IMR-90 (cell line): Measurements from ENCODE around the gene STOX2. TPM values are rescaled to one million over a fixed set of nuclear protein-coding genes. Genes with fewer than 3 reads are reported as not detected.

ENCODE experiments used
- ATAC-seq: fragments of 200-7000 bp; cut with Tn5 transposase; 2 replicates; pipeline ENCODE4 v1.9.1; 2020; ENCODE audit warnings: low read depth, mild to moderate bottlenecking, moderate library complexity
- BruUV-seq: library from RNA; stranded (reverse); fragments of 400-500 nt; replicated peaks from 2 replicates; lab custom pipeline; 2021; lab: Mats Ljungman, UMichigan
- CTCF ChIA-PET: fragments of 300-600 bp; formaldehyde crosslinking; extraction: SDS; loops from one replicate; lab custom pipeline; 2021; ENCODE audit warnings: antibody characterized with exemption; lab: Yijun Ruan, JAX
- POLR2A ChIA-PET: fragments of 300-600 bp; sonication (Branson Sonifier 250); formaldehyde crosslinking; loops from one replicate; lab custom pipeline; 2022; ENCODE audit warnings: antibody characterized with exemption; ENCODE audit not compliant: unreplicated experiment; lab: Charles Lee
- DNase-seq: peaks from one replicate; pipeline ENCODE4 v3.0.0; 2013
- H2AFZ ChIP-seq: replicated peaks from 2 replicates; pipeline ENCODE3; 2013; ENCODE audit warnings: low read length, mild to moderate bottlenecking; ENCODE audit not compliant: poor library complexity
- H2AK5ac ChIP-seq: 2 replicates; pipeline ENCODE4 v1.6.1; 2013; ENCODE audit warnings: low read depth, low read length, inconsistent platforms
- H2AK9ac ChIP-seq: replicated peaks from 2 replicates; pipeline ENCODE3; 2013; ENCODE audit warnings: mild to moderate bottlenecking, low read depth, low read length, moderate library complexity; ENCODE audit not compliant: poor library complexity
- H2BK120ac ChIP-seq: 2 replicates; pipeline ENCODE4 v1.6.1; 2013; ENCODE audit warnings: low read depth, low read length, inconsistent platforms
- H2BK15ac ChIP-seq: 3 replicates; pipeline ENCODE4 v1.6.1; 2013; ENCODE audit warnings: low read depth, low read length, inconsistent platforms
- H2BK20ac ChIP-seq: 2 replicates; pipeline ENCODE4 v1.6.1; 2013; ENCODE audit warnings: low read depth, mild to moderate bottlenecking, inconsistent platforms, low read length, moderate library complexity
- H2BK5ac ChIP-seq: 2 replicates; pipeline ENCODE4 v1.6.1; 2013; ENCODE audit warnings: mild to moderate bottlenecking, low read depth, low read length, inconsistent platforms; ENCODE audit not compliant: poor library complexity, severe bottlenecking
- H3K14ac ChIP-seq: replicated peaks from 2 replicates; pipeline ENCODE4 v1.6.1; 2013; ENCODE audit warnings: low read depth, low read length, inconsistent platforms
- H3K18ac ChIP-seq: 2 replicates; pipeline ENCODE4 v1.6.1; 2013; ENCODE audit warnings: low read depth, low read length, control low read depth
- H3K23ac ChIP-seq: 2 replicates; pipeline ENCODE4 v1.6.1; 2013; ENCODE audit warnings: low read depth, low read length, inconsistent platforms
- H3K27ac ChIP-seq: 2 replicates; pipeline ENCODE4 v1.5.1; 2013; ENCODE audit warnings: mild to moderate bottlenecking, control low read depth, low read length; ENCODE audit not compliant: insufficient read depth
- H3K27me3 ChIP-seq: 2 replicates; pipeline ENCODE4 v1.6.1; 2013; ENCODE audit warnings: low read length; ENCODE audit not compliant: control insufficient read depth, insufficient read depth
- H3K36me3 ChIP-seq: 2 replicates; pipeline ENCODE4 v1.6.1; 2013; ENCODE audit warnings: low read length, mixed read lengths; ENCODE audit not compliant: control insufficient read depth, insufficient read depth
- H3K4ac ChIP-seq: 2 replicates; pipeline ENCODE4 v1.6.1; 2013; ENCODE audit warnings: low read depth, low read length, inconsistent platforms
- H3K4me1 ChIP-seq: 2 replicates; pipeline ENCODE4 v1.6.1; 2013; ENCODE audit warnings: low read length, mixed read lengths; ENCODE audit not compliant: control insufficient read depth, insufficient read depth
- H3K4me2 ChIP-seq: 2 replicates; pipeline ENCODE4 v1.6.1; 2013; ENCODE audit warnings: low read depth, mild to moderate bottlenecking, control low read depth, low read length, moderate library complexity
- H3K4me3 ChIP-seq: 2 replicates; pipeline ENCODE4 v1.5.1; 2013; ENCODE audit warnings: low read depth, mild to moderate bottlenecking, control low read depth, low read length, moderate library complexity; ENCODE audit not compliant: insufficient read depth
- H3K56ac ChIP-seq: 2 replicates; pipeline ENCODE4 v1.6.1; 2013; ENCODE audit warnings: low read length, inconsistent platforms; ENCODE audit not compliant: insufficient read depth; ENCODE audit errors: extremely low read depth
- H3K79me1 ChIP-seq, 2 experiments: 2 replicates each; pipeline ENCODE4 v1.6.1; 2013; ENCODE audit warnings: low read length in 2 of 2, inconsistent platforms in 1 of 2, low read depth in 1 of 2
- H3K9ac ChIP-seq: 2 replicates; pipeline ENCODE4 v1.6.1; 2013; ENCODE audit warnings: low read depth, low read length, control low read depth
- H3K9me1 ChIP-seq: 2 replicates; pipeline ENCODE4 v1.6.1; 2013; ENCODE audit warnings: low read length, inconsistent platforms; ENCODE audit not compliant: insufficient read depth
- H3K9me3 ChIP-seq: 2 replicates; pipeline ENCODE4 v1.6.1; 2013; ENCODE audit warnings: low read length; ENCODE audit not compliant: control insufficient read depth, insufficient read depth
- H4K20me1 ChIP-seq: 2 replicates; pipeline ENCODE4 v1.6.1; 2013; ENCODE audit warnings: low read length, inconsistent platforms; ENCODE audit not compliant: insufficient read depth
- H4K5ac ChIP-seq: 2 replicates; pipeline ENCODE4 v1.6.1; 2013; ENCODE audit warnings: mild to moderate bottlenecking, low read depth, low read length, control low read depth
- H4K8ac ChIP-seq, 2 experiments: 2 replicates each; pipeline ENCODE4 v1.6.1; 2013; ENCODE audit warnings: low read depth in 2 of 2, low read length in 2 of 2, control low read depth in 1 of 2, inconsistent platforms in 1 of 2
- H4K91ac ChIP-seq: 2 replicates; pipeline ENCODE4 v1.6.1; 2013; ENCODE audit warnings: low read depth, low read length, inconsistent platforms; ENCODE audit not compliant: insufficient read depth
- CHD1 ChIP-seq: IDR thresholded peaks from 2 replicates; pipeline ENCODE4 v1.6.1; 2012; ENCODE audit warnings: low read depth, low read length, improper control_type of control experiment
- MAZ ChIP-seq: IDR thresholded peaks from 2 replicates; pipeline ENCODE4 v1.6.1; 2012; ENCODE audit warnings: low read depth, mild to moderate bottlenecking, low read length, improper control_type of control experiment, moderate library complexity, borderline replicate concordance
- RFX5 ChIP-seq: IDR thresholded peaks from 2 replicates; pipeline ENCODE4 v1.8.0; 2012; ENCODE audit warnings: low read depth, mild to moderate bottlenecking, low read length, moderate library complexity
- WGBS, 2 experiments: methylation state at CpG; one replicate each; pipeline versions ENCODE4 v1.1.5 to v1.1.7; 2013; ENCODE audit warnings: missing lambda C conversion rate in 2 of 2; ENCODE audit not compliant: insufficient read length in 1 of 2; ENCODE audit errors: extremely low coverage in 2 of 2; 5-methylcytosine and 5-hydroxymethylcytosine counted together
- dilution Hi-C: fragments of 300-500 bp; cut with HindIII; formaldehyde crosslinking; loops from one replicate; pipeline ENCODE4 v1.14.3; 2018; ENCODE audit warnings: low sequenced_read_pairs; ENCODE audit not compliant: unreplicated experiment
- in situ Hi-C: fragments of 300-500 bp; cut with MboI; formaldehyde crosslinking; loops from 3 replicates; pipeline ENCODE4 v1.14.3; 2019; ENCODE audit warnings: low sequenced_read_pairs, inconsistent platforms, mixed read lengths
- intact Hi-C: fragments of 100-400 bp; cut with micrococcal nuclease; formaldehyde crosslinking; loops from 2 replicates; pipeline ENCODE4 v1.10.0; 2022
- polyA plus RNA-seq, 3 experiments: library from polyadenylated mRNA; depleted of rRNA; stranded (reverse); fragments of >200 nt; gene quantifications; 2 replicates each; pipeline ENCODE4 v1.2.3, GENCODE V29; 2012; ENCODE audit warnings: low replicate concordance in 1 of 3
- total RNA-seq: library from RNA; depleted of rRNA; stranded (reverse); fragments of >200 nt; gene quantifications from 2 replicates; pipeline ENCODE4 v1.2.3, GENCODE V29; 2012

Gene STOX2
- total and polyA plus RNA-seq, 2 of the 4 experiments (the other 2 are of a cell fraction): 1.1 to 5.4 TPM

DNA sequence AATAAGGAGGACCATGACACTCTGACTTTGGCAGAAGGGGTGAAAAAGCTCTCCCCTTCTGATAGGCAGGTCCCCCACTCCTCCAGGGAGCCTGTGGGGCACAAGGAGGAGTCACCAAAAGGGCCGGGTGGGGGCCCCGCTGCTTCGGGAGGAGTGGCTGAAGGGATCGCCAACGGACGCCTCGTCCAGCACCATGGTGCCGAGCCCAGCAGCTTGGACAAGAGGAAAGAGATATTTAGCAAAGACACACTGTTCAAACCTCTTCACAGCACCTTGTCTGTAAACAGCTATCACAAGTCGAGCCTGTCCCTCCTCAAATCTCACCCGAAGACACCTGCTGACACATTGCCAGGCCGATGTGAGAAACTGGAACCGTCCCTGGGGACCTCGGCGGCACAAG lies 105.6 kb downstream of the STOX2 start:
- Histone ChIP-seq H2BK20ac (no peak overlapping the region), H4K91ac (no peak overlapping the region), H3K9me3 (peaks cover 2% of the 10 kb centered on the region; the same call in 1 of the 2 replicates), H2BK15ac (no peak overlapping the region), H2BK5ac (no peak overlapping the region), H2AK9ac (no peak overlapping the region), H3K56ac (no peak overlapping the region), H4K8ac (no peak overlapping the region), H3K9me1 (peaks cover 4% of the 10 kb centered on the region; the same call in 1 of the 2 replicates), H3K14ac (no peak overlapping the region), H4K5ac (no peak overlapping the region), H3K18ac (no peak overlapping the region), H2AFZ (no peak overlapping the region), H3K36me3 (peaks cover 29% of the 10 kb centered on the region), H3K4me1 (peaks cover 4% of the 10 kb centered on the region; the same call in 1 of the 2 replicates), H3K23ac (no peak overlapping the region), H4K20me1 (no peaks in the 10 kb centered on the region), H3K4me3 (no peak overlapping the region), H3K27me3 (no peaks in the 10 kb centered on the region), H3K9ac (no peak overlapping the region), H3K4me2 (no peak overlapping the region), H3K4ac (no peak overlapping the region), H2AK5ac (no peak overlapping the region), H2BK120ac (no peak overlapping the region), H3K27ac (no peak overlapping the region), H3K79me1 (no peaks in the 10 kb centered on the region)
- ChIA-PET CTCF (no interaction called here), POLR2A (no interaction called here)
- dilution Hi-C loops: no loop called here
- 89% methylated on average over 6 of the region's 14 CpGs; no CpG with 5 or more reads in 1 of the 2 experiments for WGBS, 2 experiments
- TSS peak; percentile 52 for BruUV-seq
- DNase-seq: no peak
- ATAC-seq: no peak
- no peak for TF ChIP-seq RFX5
- no peak for TF ChIP-seq CHD1
- TF ChIP-seq MAZ: no peak
- intact Hi-C loops: no loop called here
- in situ Hi-C loops: no loop called here
